ENCODE data around the gene MRPL46. TPM values are rescaled to one million over a fixed set of nuclear protein-coding genes. Genes with fewer than 3 reads are reported as not detected.
"Not testable (repeated sequence)": the region's sequence is repeated elsewhere in the genome, so short reads cannot be mapped to it uniquely, and the experiment has no call there.

Gene MRPL46
- total RNA-seq, 1 experiment from 2014 or later: 29.2 TPM

DNA sequence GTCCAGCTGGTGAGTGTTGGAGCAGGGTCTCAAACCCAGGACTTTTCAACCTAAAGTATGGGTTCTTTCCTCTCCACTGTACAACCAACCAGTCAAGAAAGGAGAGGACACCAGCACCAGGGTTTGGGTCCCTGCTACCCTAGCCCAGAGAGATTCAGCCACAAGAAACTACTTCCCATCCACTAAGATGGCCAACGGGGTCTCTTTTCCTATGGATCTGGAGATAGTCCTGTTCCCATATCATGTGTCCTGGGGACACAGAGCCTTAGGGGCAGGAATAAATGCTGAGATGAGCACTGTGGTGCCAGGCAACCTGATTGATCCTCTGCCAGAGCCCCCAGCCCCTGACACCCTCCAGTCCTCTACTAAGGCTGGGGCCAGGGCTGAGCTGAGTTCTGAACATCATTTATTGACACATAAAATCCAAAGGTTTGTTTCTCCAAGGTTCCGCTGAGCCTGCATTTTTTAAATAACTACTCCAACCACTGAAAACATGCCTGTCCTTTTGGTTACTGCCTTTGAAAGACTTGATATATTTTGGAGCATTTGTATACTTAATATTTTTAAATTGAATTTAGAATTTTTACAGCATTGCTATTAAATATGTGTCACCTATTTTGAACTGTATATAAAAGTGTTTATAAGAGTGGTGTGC lies 26.0 kb downstream of the MRPL46 start:
- DNase-seq (ENCODE audit: low read depth): no peak

DNA sequence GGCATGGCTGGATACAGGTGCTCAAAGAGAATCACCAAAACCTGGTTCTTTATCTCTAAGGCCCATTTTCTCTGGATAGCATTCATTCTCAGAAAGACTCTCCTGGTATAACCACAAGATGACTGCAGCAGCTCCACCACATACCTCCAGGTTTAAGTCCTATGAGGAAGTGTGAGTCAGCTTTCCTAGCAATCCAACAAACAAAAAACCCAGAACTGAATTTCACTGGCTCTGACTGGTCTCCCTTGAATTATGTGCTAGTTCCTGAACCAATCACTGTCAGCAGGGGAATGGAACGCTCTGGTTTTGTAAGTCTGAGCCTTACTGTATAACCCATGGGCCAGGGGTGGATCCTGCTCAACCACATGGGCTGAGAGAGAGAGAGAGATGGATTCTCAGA lies 27.2 kb downstream of the MRPL46 start:
- DNase-seq (ENCODE audit: low read depth): peak; percentile 78

DNA sequence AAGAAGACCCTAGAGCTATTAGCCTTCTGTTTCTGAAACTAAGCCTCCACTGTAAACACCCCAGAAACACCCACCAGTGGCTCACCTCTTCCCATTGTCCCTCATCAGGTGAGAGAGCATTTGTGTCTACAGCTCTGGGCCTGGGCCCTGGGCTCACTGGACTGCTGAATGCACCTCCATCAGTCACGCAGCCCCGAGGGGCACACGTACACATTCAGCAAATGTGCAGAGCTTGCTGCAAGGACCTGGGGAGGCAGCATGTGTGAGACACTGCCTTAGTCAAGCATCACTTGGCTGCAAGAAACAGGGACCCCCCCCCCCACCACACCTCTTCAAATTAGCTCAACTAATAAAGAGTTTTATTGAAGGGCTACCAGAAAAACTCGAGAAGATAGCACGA lies 29.0 kb downstream of the MRPL46 start:
- DNase-seq (ENCODE audit: low read depth): no peak

DNA sequence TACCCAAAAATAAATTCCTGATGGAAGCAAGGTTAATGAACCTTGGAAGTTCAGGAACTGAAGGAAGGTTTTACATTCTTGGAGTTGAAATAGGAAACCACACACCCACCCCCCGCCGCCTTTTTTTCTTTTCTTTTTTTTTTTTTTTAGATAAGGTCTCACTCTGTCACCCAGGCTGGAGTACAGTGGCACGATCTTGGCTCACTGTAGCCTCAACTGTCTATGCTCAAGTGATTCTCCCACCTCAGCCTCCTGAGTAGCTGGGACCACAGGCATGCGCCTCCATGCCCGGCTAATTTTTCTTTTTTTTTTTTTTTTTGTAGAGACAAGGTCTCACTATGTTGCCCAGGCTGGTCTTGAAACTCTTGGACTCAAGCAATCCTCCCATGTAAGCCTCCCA lies 33.1 kb downstream of the MRPL46 start:
- DNase-seq (ENCODE audit: low read depth): not testable (repeated sequence)

DNA sequence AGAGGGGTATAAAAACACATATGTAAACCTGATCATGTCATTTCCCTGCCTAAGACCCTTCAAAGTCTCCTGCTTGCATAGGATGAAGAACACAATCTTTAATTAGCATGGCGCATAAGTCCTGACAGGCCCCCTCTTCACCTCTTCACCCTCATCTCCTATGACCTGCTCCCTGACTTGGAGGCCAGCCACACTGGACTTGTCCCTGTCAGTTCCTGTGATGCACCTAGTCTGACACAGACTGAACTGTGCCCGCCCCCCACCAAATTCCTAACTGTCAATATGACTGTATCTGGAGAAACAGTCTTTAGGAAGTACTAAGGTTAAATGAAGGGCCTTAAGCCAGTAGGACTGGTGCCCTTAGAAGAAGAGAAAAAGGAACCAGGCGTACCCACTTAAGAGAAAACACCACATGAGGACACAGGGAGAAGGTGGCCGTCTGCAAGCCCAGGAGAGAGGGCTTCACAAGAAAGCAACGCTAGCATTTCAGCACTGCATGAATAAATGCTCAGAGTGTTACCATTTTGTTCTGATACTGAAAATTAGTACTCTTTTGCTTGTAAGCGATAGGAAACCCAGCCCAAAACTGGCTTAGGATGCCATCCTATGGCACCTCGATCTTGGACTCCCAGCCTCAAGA lies 34.0 kb downstream of the MRPL46 start:
- DNase-seq (ENCODE audit: low read depth): no peak

DNA sequence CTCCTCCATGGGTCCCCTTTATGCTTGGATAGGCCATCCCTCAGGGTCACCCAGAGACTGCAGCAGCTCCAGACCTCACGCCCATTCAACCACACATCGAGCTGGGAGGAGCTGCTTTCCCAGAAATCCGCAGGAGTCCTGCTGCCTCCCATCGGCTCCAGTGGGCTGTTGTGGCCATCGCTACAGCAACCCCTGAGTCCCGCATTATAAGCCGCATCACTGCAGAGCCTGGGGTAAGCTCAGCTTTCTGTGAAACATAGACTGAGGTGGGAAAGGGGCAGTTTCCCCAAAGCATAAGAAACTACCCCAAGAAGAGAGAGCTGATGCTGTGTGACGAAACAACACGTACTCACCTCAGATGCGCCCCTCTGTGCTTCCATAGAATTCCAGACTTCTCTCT lies 35.7 kb downstream of the MRPL46 start:
- no peak for DNase-seq (ENCODE audit: low read depth)

GRCh38 chr15:88430051-88430450 lies 37.1 kb downstream of the MRPL46 start:
- DNase-seq (ENCODE audit: low read depth): no peak

DNA sequence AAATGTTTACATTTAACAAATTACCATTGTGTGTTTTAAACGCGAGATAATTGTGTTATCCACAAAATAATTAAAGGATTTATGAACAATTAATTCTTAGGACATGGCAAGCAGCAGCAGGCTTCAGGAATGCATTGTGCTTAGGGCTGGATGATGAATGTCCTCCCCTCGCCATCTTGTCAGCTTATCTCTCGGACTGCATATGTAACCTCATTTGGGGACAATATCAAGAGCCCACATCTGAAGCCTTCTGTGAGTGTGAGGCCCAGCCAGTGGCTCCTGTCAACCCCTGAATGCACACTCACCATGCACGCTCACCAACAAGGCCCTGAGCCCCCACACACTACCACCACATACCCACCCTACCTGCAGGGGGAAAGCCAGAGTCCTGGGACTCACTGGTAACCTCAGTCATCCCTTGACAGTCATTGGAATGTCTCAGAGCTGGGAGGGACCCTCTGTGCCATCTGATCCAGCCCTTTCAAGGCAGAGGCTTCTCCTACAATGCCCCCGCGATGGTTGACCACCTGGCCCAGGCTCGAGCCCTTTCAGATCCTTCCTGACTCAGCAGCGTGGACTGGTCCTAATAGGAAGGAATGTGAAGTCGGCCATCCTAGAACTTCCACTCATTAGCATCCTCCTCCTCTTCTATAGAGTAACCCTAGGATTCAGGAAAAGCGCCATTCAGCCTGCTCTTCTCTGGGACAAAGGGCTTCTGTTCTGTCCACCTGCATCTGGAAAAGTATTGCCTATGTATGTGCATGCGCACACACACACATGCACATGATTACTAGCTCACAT lies 38.2 kb downstream of the MRPL46 start:
- no peak for DNase-seq (ENCODE audit: low read depth)

DNA sequence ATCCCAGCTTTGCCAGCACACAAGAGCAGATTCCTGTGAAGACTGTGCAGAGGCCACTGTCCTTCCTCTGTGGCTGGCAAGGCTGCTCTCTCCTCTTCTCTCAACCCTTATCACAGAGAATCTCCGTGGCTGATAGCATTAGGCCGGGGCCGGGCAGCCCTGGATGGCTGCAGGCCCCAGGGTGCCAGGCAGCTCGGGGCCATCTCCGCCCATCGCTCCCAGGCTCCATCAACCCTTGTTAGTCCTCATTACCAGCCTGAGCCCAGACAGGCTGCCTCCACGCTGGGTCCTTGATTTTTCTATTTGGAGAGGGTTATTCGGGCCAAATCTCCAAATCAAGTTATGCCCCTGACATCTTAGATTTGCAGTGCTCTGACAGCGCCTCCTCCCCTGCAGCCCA lies 39.1 kb downstream of the MRPL46 start:
- no peak for DNase-seq (ENCODE audit: low read depth)

DNA sequence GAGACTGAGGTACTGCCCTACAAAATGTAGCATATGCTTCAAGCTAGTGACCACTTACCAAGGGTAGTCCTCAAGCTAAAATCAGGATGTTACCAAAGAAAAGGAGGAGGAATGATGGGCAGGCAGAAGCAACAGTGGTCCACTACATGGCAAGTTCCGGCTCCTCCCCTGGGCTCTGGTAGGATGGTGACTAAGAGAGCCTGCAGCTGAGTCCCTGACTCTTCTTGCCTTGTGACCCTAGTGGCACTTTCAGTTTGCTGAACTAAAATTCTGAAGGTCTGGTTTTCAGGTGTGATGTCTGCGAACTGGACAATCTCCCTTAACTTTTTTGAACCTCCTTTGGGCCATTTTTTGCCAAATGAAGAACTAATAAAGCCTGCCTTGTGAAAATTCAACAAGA lies 40.9 kb downstream of the MRPL46 start:
- no peak for DNase-seq (ENCODE audit: low read depth)

DNA sequence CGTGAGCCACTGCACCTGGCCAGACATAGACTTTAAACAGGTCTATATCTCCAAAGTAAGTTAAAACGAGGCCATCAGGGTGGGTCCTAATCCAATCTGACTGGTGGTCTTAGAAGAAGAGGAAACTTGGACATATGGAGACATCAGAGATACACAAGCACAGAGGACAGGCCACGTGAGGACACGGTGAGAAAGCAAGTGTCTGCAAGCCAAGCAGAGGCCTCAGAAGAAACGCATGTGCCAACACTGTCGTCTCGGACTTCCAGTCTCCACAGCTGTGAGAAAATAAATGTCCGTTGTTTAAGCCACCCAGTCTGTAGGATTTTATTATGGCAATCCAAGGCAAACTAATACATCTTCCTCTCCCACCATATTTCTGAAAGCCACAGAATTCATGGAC lies 43.9 kb downstream of the MRPL46 start:
- no peak for DNase-seq (ENCODE audit: low read depth)

GRCh38 chr15:88419830-88420229 lies 47.4 kb downstream of the MRPL46 start:
- DNase-seq (ENCODE audit: low read depth): peak; percentile 48

Other genes with a start within 250 kb of the MRPL46 start
- gene NTRK3, start 210.6 kb downstream of the MRPL46 start, total RNA-seq (2014; rRNA removed; shearing (Covaris generic)): 0.86 and 1.4 TPM in 2 replicates
- 49.3 and 69.0 TPM in 2 replicates for gene MRPS11, start 320 bp upstream of the MRPL46 start, total RNA-seq (2014; rRNA removed; shearing (Covaris generic))
- gene DET1, start 79.3 kb upstream of the MRPL46 start, total RNA-seq (2014; rRNA removed; shearing (Covaris generic)): 2.4 and 6.7 TPM in 2 replicates
- 11.5 and 15.7 TPM in 2 replicates for gene AEN, start 154.0 kb upstream of the MRPL46 start, total RNA-seq (2014; rRNA removed; shearing (Covaris generic))
- gene ISG20, start 171.6 kb upstream of the MRPL46 start, total RNA-seq (2014; rRNA removed; shearing (Covaris generic)): 30.5 and 37.6 TPM in 2 replicates

Measured in M059J (cell line).